RWPE1 (cell line): ENCODE measurements around the gene CMIP.

Source experiments
- CTCF ChIA-PET: fragments of 350-600 bp; sonication (Branson Sonifier 250); formaldehyde crosslinking; extraction: SDS; loops from one replicate; lab custom pipeline; 2021; lab: Yijun Ruan, JAX
- POLR2A ChIA-PET: fragments of 400-600 bp; formaldehyde crosslinking; extraction: SDS; loops from one replicate; lab custom pipeline; 2020; ENCODE audit warnings: antibody characterized with exemption; ENCODE audit not compliant: low non-redundant PET; lab: Yijun Ruan, JAX
- DNase-seq: peaks from one replicate; pipeline ENCODE4 v3.0.0; 2012; ENCODE audit warnings: low spot score
- H3K27ac ChIP-seq: fragments of 450-650 bp; 2 replicates; pipeline ENCODE4 v1.5.1; 2017
- CTCF ChIP-seq: fragments of 450-650 bp; conservative IDR thresholded peaks from 2 replicates; pipeline ENCODE4 v1.5.1; 2017; ENCODE audit warnings: low read depth, mild to moderate bottlenecking

CMIP gene

GRCh38 chr16:81569361-81570034, 124.9 kb downstream of the CMIP start:
- DNase-seq = no peak
- POLR2A ChIA-PET = no interaction called here
- CTCF ChIA-PET = interaction anchor here (0.6 kb wide), 1 partner anchor 83 kb away, joined by 4 read pairs; no protein-coding TSS in a partner anchor
- no peak overlapping the region; the same call in 1 of the 2 replicates for H3K27ac ChIP-seq
- no peak for TF ChIP-seq CTCF

- no peak for DNase-seq
- H3K27ac ChIP-seq = peak overlapping the region; percentile 37
- TF ChIP-seq CTCF = no peak
- POLR2A ChIA-PET = no interaction called here
- CTCF ChIA-PET = interaction anchor here (0.6 kb wide), 1 partner anchor 84 kb away, joined by 4 read pairs; no protein-coding TSS in a partner anchor
These were observed 125.7 kb downstream of the CMIP start for GRCh38 chr16:81570151-81570846.

- CTCF ChIA-PET = no interaction called here
- POLR2A ChIA-PET = no interaction called here
These were observed 126.6 kb downstream of the CMIP start for GRCh38 chr16:81571175-81571574.

GRCh38 chr16:81571592-81572385, 127.2 kb downstream of the CMIP start:
- no peak for DNase-seq
- peak overlapping the region; percentile 35 for H3K27ac ChIP-seq

More at GRCh38 chr16:81571175-81571574, 126.6 kb downstream of the CMIP start:
- TF ChIP-seq CTCF = no peak
- H3K27ac ChIP-seq = peak overlapping the region; percentile 35
- DNase-seq = no peak

GRCh38 chr16:81572386-81573144, 128.0 kb downstream of the CMIP start:
- ChIA-PET CTCF (interaction anchor here (0.7 kb wide), 1 partner anchor 39 kb away, joined by 3 read pairs; no protein-coding TSS in a partner anchor), POLR2A (no interaction called here)
- H3K27ac ChIP-seq = peak overlapping the region; percentile 35; the same call in 1 of the 2 replicates
- DNase-seq = no peak
- no peak for TF ChIP-seq CTCF

More at GRCh38 chr16:81571592-81572385, 127.2 kb downstream of the CMIP start:
- CTCF ChIA-PET = no interaction called here
- POLR2A ChIA-PET = no interaction called here
- TF ChIP-seq CTCF = no peak
